Neural progenitor cell (in vitro differentiated cells): ENCODE results near the gene MEIOSIN.

ENCODE experiments used
- CTCF ChIP-seq: fragments of 200-600 bp; sonication (generic); IDR thresholded peaks from 2 replicates; pipeline ENCODE4 v1.5.1; 2017; ENCODE audit warnings: antibody characterized with exemption, mild to moderate bottlenecking
- EZH2 ChIP-seq: fragments of 200-600 bp; sonication (generic); IDR thresholded peaks from 2 replicates; pipeline ENCODE4 v1.6.1; 2017; ENCODE audit warnings: antibody characterized with exemption, mild to moderate bottlenecking, moderate library complexity

GRCh38 chr19:45717131-45717982 is 15.9 kb upstream of the MEIOSIN start:
- TF ChIP-seq EZH2 = no peak
- TF ChIP-seq CTCF = peak; percentile 18
